Central memory CD4-positive, alpha-beta T cell (primary cell): ENCODE measurements around the gene HRH4.
A peak's percentile ranks its signal among the peaks of the same experiment; 100 is the strongest.

Experiments used
- DNase-seq: peaks from one replicate; pipeline ENCODE4 v3.0.0; 2022

The HRH4 gene

DNA sequence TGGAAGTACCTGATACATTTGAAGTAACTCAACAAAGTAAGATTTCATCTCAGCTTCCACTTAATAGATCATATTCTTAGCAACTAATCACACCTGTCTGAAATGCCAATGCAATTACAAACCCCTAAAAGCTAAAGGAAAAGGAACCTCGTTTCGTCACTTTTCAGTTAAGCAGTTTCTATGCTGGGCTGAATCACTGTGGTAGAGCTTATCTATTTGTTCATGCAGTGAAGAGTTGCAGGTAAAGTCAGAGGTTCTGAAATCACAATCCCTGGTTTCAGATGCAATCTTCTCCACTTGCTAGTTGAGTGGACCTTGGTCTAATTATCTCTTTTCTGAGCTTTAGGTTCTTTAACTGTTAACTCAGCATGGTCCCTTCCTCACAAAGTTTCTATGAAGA lies 6.3 kb downstream of the HRH4 start:
- no peak for DNase-seq

DNA sequence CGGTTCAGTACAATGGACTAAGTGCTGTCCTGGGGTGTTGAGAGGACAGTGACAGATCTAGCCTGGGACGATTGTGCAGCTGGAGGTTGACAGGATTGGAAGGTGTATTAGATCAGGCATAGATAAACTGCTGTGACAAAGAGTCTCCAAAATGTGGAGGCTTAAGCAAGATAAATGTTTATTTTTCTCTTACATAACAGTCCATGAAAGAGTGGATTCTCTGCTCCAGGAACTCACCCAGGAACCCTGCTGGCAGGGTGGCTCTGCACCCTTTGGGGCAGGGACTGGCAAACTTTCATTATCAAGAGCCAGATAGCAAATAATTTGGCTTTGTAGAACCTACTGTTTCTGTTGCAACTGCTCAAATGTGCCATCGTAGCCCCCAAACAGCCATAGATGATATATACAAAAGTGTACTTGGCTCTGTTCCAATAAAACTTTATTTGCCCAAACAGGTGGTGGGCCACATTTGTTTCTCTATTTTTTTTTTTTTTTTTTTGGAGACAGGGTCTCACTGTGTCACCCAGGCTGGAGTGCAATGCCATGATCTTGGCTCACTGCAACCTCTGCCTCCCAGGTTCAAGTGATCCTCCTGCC lies 9.7 kb downstream of the HRH4 start:
- no peak for DNase-seq

DNA sequence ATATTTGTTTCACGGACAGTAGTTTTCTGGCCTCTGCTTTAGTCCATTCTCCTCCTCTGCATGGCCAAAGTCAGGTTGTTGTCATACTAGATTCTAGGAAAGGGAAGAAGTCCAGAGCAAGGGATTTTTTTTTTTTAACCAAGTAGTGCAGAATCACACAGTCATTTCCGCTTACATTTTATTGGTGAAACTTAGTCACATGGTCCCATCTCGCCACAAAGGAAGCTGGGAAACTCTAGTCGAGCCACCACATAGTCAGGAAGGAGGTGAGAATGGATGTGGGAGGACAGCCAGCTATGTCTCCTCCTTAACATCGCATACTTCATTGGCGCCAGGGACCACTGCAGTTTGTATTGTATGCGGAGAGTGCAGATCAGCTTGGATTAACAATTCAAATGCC lies 10.4 kb downstream of the HRH4 start:
- DNase-seq = no peak

DNA sequence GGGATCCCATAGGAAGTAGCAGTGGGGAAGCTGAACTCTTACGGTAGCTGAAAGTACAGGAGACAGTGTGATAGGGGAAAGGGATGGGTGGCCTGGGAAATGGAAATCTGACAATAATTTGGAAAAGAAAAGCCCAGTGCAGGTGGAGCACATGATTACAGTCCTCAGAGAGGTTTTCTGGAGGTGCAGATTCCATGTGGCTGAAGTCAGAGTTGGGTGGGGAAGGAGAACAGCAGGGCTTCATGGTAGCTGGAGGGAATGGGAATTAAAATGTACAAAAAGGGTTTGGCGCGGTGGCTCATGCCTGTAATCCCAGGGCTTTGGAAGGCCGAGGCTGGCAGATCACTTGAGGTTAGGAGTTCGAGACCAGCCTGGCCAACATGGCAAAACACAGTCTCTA lies 12.2 kb downstream of the HRH4 start:
- no peak for DNase-seq

DNA sequence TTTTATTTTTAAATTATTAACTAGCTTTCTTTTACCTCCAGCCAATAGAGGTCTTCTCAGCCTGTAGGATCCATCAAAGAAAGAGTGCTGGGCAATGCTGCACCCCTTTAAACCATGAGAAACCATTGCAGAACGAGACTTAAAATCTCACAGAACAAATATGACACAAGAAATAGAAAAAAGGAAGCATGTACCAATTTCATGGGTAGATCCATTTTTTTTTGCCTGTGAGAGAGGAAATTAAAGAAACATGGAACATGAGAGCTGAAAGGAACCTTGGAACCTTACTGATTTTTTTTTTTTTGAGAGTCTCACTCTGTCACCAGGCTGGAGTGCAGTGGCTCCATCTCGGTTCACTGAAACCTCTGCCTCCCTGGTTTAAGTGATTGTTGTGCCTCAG lies 14.0 kb downstream of the HRH4 start:
- no peak for DNase-seq

DNA sequence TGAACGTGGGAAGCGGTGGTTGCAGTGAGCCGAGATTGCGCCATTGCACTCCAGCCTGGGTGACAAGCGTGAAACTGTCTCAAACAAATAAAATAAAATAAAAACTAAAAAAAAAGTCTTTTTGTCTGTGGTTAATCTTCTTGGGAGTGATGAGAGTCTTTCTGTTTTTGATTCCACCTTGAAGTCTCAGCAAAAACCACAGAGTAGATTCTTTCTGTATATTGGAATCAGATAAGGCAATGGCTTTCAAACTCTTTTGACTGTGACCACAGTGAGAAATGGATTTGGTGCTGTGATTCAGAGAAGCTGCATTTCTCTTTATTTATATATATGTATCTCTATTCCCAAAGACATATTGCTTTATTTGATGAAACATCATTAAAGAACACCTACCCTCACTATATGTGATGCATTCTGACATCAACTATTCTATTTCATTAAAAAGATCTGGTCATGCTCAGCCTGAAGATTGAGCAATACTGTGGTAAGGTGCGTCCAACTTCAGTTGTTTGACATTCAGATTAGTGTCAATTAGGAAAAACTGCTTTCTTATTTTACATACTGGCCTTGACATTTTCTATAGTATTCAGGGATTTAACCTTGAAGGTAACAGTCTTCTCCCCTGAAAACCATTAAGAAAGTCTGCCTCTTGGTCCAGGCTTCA lies 15.6 kb downstream of the HRH4 start:
- peak; percentile 13 for DNase-seq

DNA sequence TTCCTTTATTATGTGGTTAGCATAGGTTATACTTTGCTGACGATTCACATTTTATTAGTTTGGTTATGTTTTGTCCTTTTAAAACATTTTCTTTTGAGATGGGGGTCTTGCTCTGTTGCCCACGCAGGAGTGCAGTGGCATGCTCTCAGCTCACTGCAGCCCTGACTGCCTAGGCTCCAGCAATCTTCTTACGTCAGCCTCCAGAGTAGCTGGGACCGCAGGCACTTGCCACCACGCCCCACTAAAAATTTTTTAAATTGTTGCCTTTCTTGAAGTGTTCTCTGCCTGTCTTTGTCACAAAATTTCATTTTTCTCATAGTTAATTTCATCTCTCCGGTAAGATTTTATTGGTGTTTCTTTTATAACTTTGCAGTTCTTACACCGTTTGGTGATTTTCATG lies 18.9 kb downstream of the HRH4 start:
- no peak for DNase-seq

DNA sequence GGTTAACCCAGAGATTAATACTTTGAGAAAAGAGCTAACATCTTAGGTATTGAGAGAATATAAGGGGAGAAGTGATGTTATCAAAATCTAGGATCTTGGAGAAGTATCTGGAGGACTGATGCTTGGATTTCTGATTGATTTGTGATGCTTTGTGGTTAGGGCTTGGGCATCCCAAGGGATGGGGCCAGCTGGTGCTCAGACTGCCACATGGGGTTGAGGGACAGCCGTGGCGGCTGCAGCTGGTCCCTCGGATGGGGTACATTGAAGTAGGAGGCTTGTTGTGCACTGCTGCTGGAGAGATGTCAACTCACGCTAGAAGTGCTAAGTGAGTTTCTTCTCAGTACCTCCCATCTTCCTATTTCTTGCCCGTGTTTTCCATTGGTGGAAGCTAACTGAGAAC lies 22.4 kb downstream of the HRH4 start:
- no peak for DNase-seq

DNA sequence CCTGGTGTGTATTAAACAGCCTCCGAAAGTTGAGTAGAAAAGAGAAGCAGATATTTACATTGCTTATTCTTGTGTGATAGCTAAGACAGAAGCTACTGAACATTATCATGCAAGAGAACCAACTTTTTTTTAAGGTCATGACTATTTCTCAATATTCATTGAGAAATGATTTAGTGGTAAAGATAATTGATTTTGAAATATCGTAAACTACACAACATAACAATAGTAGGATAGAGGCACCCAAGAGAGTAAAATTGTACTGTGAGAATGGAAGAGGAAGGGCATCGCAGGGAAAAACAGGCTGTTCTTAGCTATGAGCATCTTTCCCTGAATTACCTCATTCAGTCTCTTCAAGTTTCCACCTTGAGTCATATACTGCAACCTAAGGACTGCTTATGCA lies 25.2 kb downstream of the HRH4 start:
- DNase-seq = no peak

DNA sequence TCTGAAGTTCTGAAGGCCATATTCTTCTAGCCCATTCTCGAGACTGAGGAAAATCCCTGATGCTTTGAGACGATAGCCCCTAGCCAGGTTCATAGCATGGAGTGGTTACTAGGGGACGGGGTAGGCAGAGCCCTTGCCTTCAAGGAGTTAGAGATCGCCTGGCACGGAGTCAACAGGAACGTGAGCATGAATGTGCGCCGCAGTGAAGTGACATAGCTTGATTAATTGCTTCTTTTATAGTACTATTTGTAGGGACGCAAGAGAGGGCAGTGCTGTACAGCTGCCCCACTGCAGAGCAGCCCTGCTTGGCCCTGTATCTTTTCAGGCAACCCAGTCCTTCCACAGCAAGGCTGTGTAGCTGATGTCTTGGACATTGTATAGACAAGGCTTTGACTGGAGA lies 26.2 kb downstream of the HRH4 start:
- no peak for DNase-seq

DNA sequence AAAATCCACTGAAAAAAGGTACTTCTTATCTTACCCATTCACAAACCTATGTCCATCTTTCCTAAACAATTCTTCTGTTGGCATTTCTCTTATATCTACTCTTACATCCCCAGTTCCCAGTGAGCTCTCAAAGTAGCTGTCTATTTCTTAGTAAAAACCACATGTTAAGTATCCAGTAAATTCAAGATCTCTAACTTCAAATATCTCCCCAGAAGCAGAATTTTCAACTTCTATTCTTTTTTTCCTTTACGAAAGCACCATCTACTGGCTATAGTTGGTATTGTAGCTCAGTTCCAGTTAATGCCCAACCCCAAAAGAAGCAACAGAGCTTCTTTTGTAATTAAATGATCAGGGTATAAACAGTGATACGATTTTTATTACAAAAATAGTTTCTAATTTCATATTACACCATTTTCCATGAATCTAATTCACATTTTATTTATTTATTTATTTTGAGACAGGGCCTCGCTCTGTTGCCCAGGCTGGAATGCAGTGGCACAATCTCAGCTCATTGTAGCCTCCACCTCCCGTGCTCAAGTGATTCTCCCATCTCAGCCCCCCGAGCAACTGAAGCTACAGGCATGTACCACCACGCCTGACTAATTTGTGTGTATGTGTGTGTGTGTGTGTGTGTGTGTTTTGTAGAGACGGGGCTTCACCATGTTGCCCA lies 28.5 kb downstream of the HRH4 start:
- peak; percentile 13 for DNase-seq

DNA sequence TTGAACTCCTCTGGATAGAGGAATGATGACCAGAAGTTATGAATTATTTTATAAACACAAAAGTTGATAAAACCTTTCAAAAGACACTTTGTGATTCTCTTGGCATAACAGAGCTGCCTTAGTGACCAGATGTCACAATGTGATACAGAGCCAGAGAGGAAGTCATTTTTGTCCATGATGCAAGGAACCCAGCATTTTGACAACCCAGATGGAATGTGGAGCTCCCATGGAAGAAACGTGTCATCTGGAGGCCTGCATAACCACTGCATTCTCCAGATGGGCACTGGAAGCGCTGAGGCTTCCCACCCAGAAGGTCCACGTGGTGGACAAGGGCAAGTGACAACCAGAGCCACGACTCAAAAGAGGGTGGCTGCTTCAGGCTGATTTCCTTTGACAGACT lies 30.1 kb downstream of the HRH4 start:
- DNase-seq = no peak

DNA sequence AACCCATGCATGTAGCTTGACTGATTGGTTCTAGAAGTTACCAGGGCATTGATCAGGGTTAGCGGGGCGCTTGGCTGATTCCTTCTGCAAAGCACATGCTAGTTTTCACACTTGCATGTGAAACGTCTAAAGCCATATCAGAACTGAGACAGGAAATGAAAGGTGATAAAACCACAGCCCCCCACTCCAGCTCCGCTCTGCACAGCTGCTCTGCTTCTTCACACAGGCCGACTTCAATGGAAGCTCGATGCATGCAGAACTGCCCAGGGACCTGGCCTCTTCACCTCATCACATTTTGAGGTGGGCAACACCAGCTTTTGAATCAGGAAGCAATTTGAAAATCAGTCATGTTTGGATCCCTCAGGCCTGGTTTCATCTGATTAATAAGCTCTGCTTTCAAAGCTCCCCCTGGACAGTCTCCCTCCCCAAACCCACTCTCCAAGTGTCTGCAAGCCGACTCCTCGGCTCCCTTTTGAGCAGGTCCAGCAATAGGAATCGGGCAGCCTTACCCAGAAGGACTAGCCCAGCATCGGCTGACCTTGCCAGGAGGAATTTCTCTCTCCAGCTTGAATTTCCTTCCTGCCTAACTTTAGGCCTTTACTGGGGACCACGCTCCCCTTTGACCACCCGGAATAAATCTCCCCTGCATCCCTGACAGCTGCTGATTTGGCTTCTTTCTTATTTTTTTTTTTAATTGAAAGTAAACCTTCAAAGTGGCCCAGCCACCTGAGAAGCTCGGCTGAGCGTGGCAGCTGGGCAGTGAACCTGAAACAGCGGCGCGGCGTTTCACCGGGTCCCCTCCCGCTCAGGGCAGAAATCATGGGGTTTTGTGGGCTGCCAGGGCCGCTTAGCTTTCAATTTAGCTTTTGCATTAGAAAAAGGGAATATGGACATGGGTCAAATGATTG lies 31.7 kb downstream of the HRH4 start:
- DNase-seq = no peak

DNA sequence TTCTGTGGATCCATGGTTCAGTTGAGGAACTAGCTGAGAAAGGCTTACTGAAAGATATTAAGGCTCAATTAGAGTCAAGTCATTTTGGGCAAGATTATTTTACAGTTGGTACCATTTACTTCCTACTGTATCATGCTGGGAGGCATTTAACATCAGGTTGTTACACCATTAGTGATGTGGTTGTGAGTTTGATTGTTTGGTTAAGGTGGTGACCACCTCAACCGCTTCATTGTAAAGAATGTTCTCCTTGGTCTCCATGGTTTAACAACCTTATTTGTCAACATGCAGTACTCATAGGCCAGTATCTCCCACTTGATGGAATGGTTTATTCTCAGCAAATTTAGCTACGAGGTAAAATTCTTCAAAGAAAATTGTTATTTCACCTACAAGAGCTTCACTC lies 34.1 kb downstream of the HRH4 start:
- no peak for DNase-seq

DNA sequence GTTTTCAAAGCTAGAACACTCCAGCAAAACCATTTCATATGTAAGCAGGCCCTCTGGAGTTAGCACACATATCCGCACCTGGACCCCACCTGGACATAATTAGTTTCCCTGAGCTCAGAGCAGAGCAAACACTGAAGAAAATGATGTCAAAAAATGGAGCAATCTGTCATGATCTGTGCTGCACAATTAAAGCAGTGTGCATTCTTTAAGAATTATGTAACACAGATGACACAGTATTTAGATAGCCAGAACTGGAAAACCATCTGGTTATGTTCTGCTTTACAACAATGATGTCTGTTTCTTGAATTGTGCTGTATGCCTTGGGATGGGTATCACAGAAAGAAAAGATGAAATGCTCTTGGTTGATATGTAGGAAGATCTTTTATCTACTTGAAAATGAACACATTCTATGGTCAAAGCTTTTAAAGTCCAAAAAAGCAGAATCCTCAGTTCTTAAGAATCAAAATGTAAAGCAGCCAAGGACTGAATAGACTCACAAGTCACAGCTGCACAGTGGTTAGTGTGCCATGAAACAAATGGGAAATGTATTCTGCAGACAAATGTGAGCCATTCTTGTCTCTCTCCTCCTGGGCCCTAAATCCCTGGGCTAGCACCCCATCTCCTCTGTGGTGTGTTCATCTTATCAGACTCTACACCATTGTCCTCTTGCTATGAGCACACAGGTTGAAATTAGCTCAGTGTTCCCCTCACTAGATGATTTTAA lies 36.8 kb downstream of the HRH4 start:
- no peak for DNase-seq

DNA sequence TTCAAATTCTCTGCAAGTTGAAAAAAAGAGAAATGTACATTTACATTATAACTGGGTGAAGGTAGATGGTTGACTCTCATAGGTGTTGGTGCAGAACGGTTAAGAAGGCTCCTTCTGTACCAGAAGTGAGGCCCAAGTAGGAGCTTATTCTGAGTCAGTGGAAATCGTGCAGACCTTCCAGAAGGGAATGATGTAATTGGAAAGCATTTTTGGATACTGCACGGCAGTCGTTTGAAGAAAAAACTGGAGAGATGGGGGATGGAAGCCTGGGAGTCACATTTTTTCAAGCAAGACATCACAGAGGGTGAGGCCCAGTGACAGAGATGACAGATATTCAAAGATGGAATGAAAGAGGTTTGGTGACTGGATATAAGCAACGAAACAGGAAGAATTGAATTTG lies 39.4 kb downstream of the HRH4 start:
- no peak for DNase-seq

DNA sequence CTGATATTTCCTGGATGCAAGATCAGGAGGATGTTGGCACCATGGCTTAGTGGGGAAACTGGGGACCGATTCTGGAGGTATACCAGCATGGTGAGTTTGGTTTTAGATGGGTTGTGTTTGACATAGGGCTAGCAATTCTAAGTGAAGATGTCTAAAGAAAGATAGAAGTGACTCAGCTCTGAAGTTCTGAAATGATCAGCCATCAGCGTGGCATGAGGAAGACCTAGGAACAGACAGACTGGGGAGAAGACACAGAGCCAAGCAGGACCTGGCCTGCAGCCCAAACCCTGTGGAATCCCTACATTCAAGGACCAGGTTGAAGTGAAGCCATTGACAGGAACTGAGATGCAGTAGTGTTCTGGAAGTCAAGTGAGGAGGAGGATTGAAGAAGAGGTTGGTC lies 39.8 kb downstream of the HRH4 start:
- no peak for DNase-seq

DNA sequence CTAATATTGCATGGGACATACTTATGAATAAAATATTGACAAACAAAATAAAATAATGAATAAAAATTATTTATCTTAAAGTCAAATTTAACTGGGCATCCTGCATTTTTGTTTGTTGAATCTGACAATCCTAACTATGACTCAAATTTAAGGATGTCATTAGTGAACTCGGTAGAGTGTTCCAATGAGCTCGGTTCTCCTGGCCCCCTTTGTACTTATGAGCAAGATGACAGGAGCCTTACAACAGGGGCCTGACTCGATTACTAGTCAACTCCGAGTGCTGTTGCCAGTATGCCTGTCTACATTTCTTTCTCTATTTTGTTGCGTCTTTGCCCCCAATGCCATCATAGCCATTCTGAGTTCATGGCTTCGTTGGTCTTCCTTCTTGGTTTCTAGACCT lies 40.3 kb downstream of the HRH4 start:
- DNase-seq = no peak

DNA sequence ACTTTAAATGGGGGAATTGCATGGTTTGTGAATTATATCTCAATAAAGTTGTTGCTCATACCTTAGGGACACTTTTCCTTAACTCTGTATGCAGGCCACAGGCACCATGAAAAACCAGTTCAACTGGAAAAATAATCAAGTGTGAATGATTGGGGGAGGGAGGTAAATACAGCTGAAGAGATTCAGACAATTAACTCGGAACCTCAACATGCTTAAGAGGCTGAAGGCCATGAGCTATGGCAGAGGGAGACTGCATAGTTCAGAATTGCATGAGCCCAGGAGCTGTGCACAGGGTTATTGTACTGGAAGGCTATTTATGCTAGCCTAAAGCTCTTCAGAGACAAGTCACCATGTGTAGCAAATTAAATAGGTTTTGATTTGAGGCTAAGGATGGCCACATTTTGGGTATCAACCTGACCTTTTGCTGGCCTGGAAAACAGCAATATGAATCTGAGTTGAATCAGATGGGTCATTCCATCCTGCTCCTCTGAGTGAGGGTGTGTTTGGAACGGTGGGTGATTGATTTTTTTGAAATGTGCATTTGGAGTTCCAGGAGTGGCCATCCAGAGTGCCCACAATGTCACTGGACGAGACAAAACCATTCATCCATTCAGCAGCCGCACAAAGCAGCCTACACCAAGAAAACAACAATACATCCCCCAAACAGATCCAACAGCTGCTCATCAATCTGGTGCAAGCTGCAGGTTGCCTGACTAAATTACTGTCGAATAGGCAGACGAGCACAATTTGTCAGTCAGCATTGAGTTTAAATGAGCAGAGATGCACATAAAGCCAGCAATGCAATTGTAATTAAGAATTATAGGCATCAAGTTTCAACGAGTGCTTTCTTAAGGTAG lies 42.5 kb downstream of the HRH4 start:
- DNase-seq = no peak

DNA sequence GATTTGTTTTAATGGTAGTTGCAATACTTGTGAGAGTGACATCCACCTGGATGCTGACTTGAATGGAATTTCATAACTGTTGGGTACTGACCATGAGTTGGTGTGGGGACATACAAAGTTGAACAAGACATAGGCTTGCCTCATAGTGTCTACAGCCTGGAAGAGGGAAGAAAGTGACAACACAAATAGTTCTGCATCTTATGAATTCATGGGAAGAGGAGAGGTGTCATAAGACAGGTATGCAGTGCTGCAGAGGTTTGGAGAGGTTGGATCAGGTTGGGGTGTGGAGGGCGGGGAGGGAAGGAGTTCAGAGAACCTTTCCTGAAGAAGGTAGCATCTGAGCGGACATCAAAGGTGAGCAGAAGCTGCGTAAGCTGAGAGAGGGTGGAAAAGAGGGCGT lies 44.0 kb downstream of the HRH4 start:
- no peak for DNase-seq

DNA sequence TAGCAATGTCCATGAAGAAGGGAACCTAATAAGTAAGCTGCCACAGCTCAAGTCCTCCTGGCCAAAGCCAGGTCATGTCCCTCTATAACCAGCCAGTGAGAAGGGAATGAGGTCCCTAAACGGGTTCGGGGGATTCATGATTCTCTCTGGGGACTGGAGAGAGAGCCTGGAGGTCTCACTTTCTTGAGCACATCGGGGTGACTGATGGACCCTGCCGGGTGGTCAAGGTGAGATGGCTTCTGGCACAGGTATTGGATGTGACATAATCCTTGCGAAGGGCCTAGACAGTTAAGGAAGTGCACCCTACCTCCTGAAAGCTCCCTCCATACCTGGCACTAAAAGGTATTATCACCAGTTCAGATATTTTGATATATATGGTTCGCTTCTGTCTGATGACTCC lies 45.7 kb downstream of the HRH4 start:
- no peak for DNase-seq

DNA sequence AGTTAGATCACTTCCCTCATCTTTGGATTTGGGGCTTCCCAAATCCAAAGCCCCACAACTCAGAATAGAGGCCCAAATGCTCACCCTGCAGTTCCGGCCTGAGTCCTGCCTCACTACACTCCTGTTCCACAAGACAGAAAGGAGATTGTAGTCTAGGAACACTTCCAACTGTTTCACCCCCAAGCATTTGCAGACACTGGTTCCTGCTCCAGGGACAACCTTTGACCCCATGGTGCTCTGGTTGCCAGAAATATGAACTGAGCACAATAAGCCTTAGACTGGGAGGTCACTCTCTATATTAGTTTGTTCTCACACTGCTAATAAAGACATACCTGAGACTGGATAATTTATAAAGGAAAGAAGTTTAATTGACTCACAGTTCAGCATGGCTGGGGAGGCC lies 49.0 kb downstream of the HRH4 start:
- DNase-seq = no peak
